ENCODE results near the gene RNF8.
"Not testable (repeated sequence)": the region's sequence is repeated elsewhere in the genome, so short reads cannot be mapped to it uniquely, and the experiment has no call there.

Gene RNF8

DNA sequence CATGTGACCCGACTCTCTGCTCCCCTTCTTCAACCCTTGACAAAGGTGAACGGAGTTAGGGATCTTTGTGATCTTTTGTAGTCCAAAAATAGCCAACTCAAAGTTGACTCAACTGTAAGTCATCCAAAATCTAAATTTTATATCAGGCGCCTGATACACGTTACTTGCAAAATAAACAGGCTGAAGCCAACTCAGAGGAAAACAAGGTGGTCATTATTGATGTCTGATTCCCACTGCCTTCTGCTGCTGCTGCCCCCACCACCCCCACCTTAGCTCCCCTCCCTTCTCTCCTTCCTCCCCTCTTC is 13.2 kb upstream of the RNF8 start:
- ATAC-seq (ENCODE audit: insufficient read depth, low read depth) (no peak), DNase-seq (no peak)
- no peaks in the 10 kb centered on the region for H3K27me3 ChIP-seq (ENCODE audit: insufficient read depth, low read length, poor library complexity)
- no peak overlapping the region for H3K4me3 ChIP-seq (ENCODE audit: low read depth in 1 of 2, low read length in 2 of 2)
- no peaks in the 10 kb centered on the region for H3K79me2 ChIP-seq (ENCODE audit: insufficient read depth, low read length)
- no peak overlapping the region for H2AFZ ChIP-seq (ENCODE audit: low read depth, low read length)
- no peaks in the 10 kb centered on the region for H3K36me3 ChIP-seq (ENCODE audit: insufficient read depth, low read length)
- no peak overlapping the region for H3K27ac ChIP-seq (ENCODE audit: low read length)
- H3K9ac ChIP-seq (ENCODE audit: low read depth, low read length) = no peak overlapping the region
- TF ChIP-seq, protein P1, sequence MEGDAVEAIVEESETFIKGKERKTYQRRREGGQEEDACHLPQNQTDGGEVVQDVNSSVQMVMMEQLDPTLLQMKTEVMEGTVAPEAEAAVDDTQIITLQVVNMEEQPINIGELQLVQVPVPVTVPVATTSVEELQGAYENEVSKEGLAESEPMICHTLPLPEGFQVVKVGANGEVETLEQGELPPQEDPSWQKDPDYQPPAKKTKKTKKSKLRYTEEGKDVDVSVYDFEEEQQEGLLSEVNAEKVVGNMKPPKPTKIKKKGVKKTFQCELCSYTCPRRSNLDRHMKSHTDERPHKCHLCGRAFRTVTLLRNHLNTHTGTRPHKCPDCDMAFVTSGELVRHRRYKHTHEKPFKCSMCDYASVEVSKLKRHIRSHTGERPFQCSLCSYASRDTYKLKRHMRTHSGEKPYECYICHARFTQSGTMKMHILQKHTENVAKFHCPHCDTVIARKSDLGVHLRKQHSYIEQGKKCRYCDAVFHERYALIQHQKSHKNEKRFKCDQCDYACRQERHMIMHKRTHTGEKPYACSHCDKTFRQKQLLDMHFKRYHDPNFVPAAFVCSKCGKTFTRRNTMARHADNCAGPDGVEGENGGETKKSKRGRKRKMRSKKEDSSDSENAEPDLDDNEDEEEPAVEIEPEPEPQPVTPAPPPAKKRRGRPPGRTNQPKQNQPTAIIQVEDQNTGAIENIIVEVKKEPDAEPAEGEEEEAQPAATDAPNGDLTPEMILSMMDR (IDR thresholded peaks at IDR 0.05; ENCODE audit: borderline replicate concordance, extremely low read depth, low read length, poor library complexity, severe bottlenecking) = no peak
- no peak for TF ChIP-seq EZH2 (IDR thresholded peaks at IDR 0.05; ENCODE audit: borderline replicate concordance, low read depth, low read length, severe bottlenecking)
- H4K20me1 ChIP-seq (ENCODE audit: insufficient read depth, low read length) = no peaks in the 10 kb centered on the region
- no peaks in the 10 kb centered on the region for H3K4me1 ChIP-seq (ENCODE audit: insufficient read depth, low read length)
- H3K4me2 ChIP-seq (ENCODE audit: insufficient read depth, low read length) = no peak overlapping the region
- H3K9me3 ChIP-seq (ENCODE audit: insufficient read depth, low read length, severe bottlenecking) = no peaks in the 10 kb centered on the region

DNA sequence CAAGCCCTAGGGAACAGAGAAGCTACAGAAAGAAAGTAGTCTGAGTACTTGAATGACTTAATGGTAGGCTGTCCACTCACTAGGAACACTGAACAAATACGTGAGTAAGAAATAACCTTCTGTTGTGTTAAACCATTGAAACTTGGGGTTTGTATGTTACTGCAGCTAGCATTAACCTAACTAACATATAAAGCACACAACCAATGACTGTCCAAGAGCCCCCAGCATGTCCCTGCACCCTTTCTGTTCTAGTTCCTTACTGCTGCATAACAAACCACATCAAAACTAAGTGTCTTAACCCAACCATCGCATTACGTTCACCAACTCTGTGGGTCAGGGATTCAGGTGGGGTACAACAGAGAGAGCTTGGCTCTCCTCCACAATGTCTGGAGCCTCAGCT is 10.5 kb upstream of the RNF8 start:
- Histone ChIP-seq H3K9ac (ENCODE audit: low read depth, low read length) (no peak overlapping the region), H3K4me1 (ENCODE audit: insufficient read depth, low read length) (no peaks in the 10 kb centered on the region), H3K27me3 (ENCODE audit: insufficient read depth, low read length, poor library complexity) (no peaks in the 10 kb centered on the region), H2AFZ (ENCODE audit: low read depth, low read length) (no peak overlapping the region), H3K4me2 (ENCODE audit: insufficient read depth, low read length) (no peak overlapping the region), H3K4me3 (ENCODE audit: low read depth in 1 of 2, low read length in 2 of 2) (no peak overlapping the region), H3K9me3 (ENCODE audit: insufficient read depth, low read length, severe bottlenecking) (no peaks in the 10 kb centered on the region), H3K79me2 (ENCODE audit: insufficient read depth, low read length) (no peaks in the 10 kb centered on the region), H3K27ac (ENCODE audit: low read length) (no peak overlapping the region), H4K20me1 (ENCODE audit: insufficient read depth, low read length) (no peaks in the 10 kb centered on the region), H3K36me3 (ENCODE audit: insufficient read depth, low read length) (no peaks in the 10 kb centered on the region)
- TF ChIP-seq, protein P1 (IDR thresholded peaks at IDR 0.05; ENCODE audit: borderline replicate concordance, extremely low read depth, low read length, poor library complexity, severe bottlenecking) = no peak
- no peak for TF ChIP-seq EZH2 (IDR thresholded peaks at IDR 0.05; ENCODE audit: borderline replicate concordance, low read depth, low read length, severe bottlenecking)
- ATAC-seq (ENCODE audit: insufficient read depth, low read depth) = peak; percentile 45; the same call in 2 of the 3 replicates
- DNase-seq = no peak

DNA sequence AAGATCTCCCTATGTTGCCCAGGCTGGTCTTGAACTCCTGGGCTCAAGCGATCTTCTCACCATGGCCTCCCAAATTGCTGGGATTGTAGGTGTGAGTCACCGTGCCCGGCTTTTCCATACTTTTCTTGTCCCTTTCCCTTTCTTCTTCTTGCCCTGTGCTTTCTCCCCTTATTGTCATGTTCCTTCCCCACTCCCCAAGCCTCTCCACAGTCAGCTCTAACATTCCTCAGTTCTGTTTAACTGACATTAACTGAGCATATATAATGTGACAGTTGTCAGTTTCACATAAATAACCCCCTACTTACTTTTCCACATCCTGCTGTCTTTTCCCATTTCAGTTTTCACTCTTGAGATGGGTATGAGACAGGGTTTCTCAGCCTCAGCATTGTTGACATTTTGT is 9.5 kb upstream of the RNF8 start:
- Histone ChIP-seq H3K27me3 (ENCODE audit: insufficient read depth, low read length, poor library complexity) (no peaks in the 10 kb centered on the region), H3K27ac (ENCODE audit: low read length) (no peak overlapping the region), H3K9ac (ENCODE audit: low read depth, low read length) (no peak overlapping the region), H3K4me1 (ENCODE audit: insufficient read depth, low read length) (no peaks in the 10 kb centered on the region), H3K4me2 (ENCODE audit: insufficient read depth, low read length) (no peak overlapping the region), H2AFZ (ENCODE audit: low read depth, low read length) (no peak overlapping the region), H3K79me2 (ENCODE audit: insufficient read depth, low read length) (no peaks in the 10 kb centered on the region), H3K9me3 (ENCODE audit: insufficient read depth, low read length, severe bottlenecking) (no peaks in the 10 kb centered on the region), H3K4me3 (ENCODE audit: low read depth in 1 of 2, low read length in 2 of 2) (no peak overlapping the region), H4K20me1 (ENCODE audit: insufficient read depth, low read length) (no peaks in the 10 kb centered on the region), H3K36me3 (ENCODE audit: insufficient read depth, low read length) (no peaks in the 10 kb centered on the region)
- no peak for ATAC-seq (ENCODE audit: insufficient read depth, low read depth)
- TF ChIP-seq, protein P1 (IDR thresholded peaks at IDR 0.05; ENCODE audit: borderline replicate concordance, extremely low read depth, low read length, poor library complexity, severe bottlenecking) = no peak
- no peak for TF ChIP-seq EZH2 (IDR thresholded peaks at IDR 0.05; ENCODE audit: borderline replicate concordance, low read depth, low read length, severe bottlenecking)
- DNase-seq = no peak

DNA sequence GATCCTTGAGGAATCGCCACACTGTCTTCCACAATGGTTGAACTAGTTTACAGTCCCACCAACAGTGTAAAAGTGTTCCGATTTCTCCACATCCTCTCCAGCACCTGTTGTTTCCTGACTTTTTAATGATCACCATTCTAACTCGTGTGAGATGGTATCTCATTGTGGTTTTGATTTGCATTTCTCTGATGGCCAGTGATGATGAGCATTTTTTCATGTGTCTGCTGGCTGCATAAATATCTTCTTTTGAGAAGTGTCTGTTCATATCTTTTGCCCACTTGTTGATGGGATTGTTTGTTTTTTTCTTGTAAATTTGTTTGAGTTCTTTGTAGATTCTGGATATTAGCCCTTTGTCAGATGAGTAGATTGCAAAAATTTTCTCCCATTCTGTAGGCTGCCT is 8.0 kb upstream of the RNF8 start:
- not testable (repeated sequence) for H4K20me1 ChIP-seq (ENCODE audit: insufficient read depth, low read length); H3K4me3 ChIP-seq (ENCODE audit: low read depth in 1 of 2, low read length in 2 of 2); H3K9me3 ChIP-seq (ENCODE audit: insufficient read depth, low read length, severe bottlenecking); H2AFZ ChIP-seq (ENCODE audit: low read depth, low read length); H3K4me2 ChIP-seq (ENCODE audit: insufficient read depth, low read length); H3K79me2 ChIP-seq (ENCODE audit: insufficient read depth, low read length); H3K36me3 ChIP-seq (ENCODE audit: insufficient read depth, low read length); H3K27me3 ChIP-seq (ENCODE audit: insufficient read depth, low read length, poor library complexity); ATAC-seq (ENCODE audit: insufficient read depth, low read depth); H3K4me1 ChIP-seq (ENCODE audit: insufficient read depth, low read length); DNase-seq; H3K9ac ChIP-seq (ENCODE audit: low read depth, low read length); H3K27ac ChIP-seq (ENCODE audit: low read length)
